Astrocyte of the cerebellum (primary cell): Measurements from ENCODE around the gene DPT.

Experiments
- DNase-seq: peaks from one replicate; pipeline ENCODE4 v3.0.0-alpha.2; 2011; ENCODE audit warnings: low read depth
- H3K4me3 ChIP-seq: 2 replicates; pipeline ENCODE4 v1.5.1; 2011; ENCODE audit warnings: mild to moderate bottlenecking, low read depth, low read length, moderate library complexity
- CTCF ChIP-seq: IDR thresholded peaks from 2 replicates; pipeline ENCODE4 v1.5.1; 2012; ENCODE audit warnings: low read length, low read depth, moderate library complexity, mild to moderate bottlenecking; ENCODE audit errors: missing control alignments
- in situ Hi-C: cut with HindIII; loops from 2 replicates; pipeline ENCODE4 v1.10.0; 2017; ENCODE audit warnings: low sequenced_read_pairs

DPT gene

GRCh38 chr1:168725060-168725459 lies 3.9 kb downstream of the DPT start:
- in situ Hi-C loops: no loop called here
- DNase-seq: no peak
- TF ChIP-seq CTCF: no peak
- H3K4me3 ChIP-seq: no peak overlapping the region

GRCh38 chr1:168723000-168723399 lies 6.0 kb downstream of the DPT start:
- in situ Hi-C loops: no loop called here
- no peak for DNase-seq
- H3K4me3 ChIP-seq: no peak overlapping the region
- TF ChIP-seq CTCF: no peak

DNA sequence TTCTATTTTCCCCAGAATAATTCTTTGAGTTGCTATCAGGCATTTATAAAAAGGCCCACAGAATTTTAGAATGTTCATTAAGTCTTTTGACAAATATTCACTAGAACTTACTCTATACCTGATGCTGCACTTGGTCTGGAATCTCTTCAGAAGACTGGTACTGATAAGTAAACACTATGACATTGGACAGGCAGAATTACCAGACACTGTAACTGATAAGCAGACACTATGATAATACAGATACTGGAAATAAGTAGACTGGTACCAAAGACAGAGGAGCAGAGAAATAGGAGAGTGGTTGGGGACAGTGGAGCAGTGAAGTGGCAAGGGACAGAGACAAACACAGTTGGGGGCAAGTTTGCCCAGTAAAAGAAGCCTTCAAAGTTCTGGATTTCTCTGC lies 8.2 kb downstream of the DPT start:
- in situ Hi-C loops: no loop called here
- no peak for TF ChIP-seq CTCF
- no peak for DNase-seq
- H3K4me3 ChIP-seq: no peak overlapping the region

DNA sequence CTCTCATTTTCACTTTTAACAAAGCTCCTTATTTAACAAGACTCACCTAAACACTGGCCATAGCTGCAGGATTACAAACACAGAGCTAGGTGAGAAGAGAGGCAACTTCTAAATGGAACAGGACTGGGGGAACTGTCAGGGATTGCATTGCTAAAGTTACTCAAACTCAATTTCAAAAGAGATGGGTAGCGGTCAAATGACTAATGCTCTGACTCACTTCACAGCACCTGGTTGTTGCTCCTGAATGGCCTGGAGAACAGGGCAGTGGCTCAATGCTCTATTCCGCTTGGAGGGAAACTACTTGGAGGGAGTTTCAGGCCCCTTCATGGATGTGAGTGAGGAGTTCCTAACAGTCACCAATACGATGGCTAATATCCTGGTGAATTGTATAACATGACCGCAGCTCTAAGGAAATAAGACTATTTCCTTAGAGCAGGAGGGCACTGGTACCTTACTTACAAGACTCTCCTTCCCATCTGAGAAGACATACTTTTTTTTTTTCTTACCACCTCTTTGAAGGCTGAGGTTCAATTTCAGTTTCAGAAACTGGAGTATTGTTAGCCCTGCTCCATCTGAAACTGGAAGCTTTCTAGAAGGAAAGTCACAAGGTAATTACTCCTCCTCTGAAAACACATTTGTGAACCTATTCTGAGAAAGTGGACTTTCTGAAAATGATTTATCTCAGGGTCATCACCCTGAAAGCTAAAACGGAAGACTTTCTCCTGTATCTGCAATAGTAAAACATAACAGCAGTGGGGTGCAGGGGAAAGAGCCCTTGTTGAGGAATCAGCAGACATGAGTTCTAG lies 9.5 kb downstream of the DPT start:
- no peak overlapping the region for H3K4me3 ChIP-seq
- no peak for DNase-seq
- in situ Hi-C loops: no loop called here
- no peak for TF ChIP-seq CTCF

GRCh38 chr1:168717906-168718891 lies 10.8 kb downstream of the DPT start:
- in situ Hi-C loops: no loop called here
- H3K4me3 ChIP-seq: no peak overlapping the region
- TF ChIP-seq CTCF: no peak
- no peak for DNase-seq

- H3K4me3 ChIP-seq: no peak overlapping the region
- in situ Hi-C loops: no loop called here
- no peak for DNase-seq
- TF ChIP-seq CTCF: no peak
Observed at GRCh38 chr1:168714012-168714411, 15.0 kb downstream of the DPT start.
